Stimulated activated CD8-positive, alpha-beta memory T cell treated with anti-CD3 and anti-CD28 coated beads, Interleukin-4, amount 100 ng/mL, for 4 hours (primary cell): Measurements from ENCODE around the gene ARHGEF35.
"Not testable (repeated sequence)": the region's sequence is repeated elsewhere in the genome, so short reads cannot be mapped to it uniquely, and the experiment has no call there.

Experiments used
- DNase-seq, 2 donors: peaks; one replicate each; pipeline ENCODE4 v3.0.0-alpha.2; 2020; ENCODE audit warnings: low read depth in 2 of 2, low spot score in 1 of 2

The ARHGEF35 gene

DNA sequence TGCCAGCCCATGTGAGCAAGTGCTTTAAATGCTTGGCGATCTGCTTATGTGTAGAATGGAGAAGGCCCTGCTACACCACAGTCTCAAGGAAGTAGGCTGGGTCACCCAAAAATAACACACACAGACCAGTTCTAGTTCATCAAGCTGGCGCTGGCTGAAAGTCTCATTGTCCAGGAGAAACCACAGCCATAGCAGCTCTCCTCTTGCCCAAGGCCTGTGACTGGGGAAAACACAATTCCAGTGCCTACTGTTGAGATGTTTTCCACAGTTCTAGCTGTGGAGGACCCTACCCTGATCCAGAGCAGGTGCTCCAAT is 16.5 kb downstream of the ARHGEF35 start:
- DNase-seq = not testable (repeated sequence)

DNA sequence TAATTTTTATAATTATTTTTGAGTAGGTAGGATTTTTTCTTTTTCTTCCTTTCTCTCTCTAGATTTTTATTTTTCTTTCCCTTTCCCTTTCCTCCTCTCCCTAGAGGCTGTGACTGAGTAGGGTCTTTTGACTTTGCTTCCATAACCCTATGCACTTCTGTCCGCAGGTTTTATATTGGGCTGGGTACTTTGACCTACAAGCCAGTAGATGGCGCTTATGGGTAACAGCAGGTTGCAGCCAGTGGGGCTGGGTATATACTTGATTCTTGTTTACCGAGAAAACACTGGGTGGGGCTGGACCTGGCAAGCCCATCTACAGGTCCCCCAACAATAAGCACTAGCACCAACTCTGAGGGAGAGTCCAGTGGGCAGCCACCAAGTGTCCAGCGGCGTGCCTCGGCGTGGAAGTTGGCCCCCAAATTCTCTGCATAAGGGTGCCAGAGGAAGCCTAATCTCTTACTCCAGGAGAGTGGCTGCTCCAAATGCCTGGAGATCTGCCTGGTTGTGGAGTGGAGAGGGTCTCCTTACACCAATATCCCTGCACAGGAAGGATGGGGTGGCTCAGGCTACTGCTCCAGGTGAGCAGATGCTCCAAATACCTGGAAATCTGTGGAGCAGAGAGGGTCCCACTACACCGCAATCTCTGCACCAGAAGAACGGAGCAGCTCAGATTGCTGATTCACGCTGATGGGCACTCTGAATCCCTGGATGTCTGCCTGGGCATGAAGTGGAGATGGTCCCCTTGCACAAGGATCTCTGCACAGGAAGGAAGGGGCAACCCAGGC is 17.1 kb downstream of the ARHGEF35 start:
- not testable (repeated sequence) for DNase-seq

DNA sequence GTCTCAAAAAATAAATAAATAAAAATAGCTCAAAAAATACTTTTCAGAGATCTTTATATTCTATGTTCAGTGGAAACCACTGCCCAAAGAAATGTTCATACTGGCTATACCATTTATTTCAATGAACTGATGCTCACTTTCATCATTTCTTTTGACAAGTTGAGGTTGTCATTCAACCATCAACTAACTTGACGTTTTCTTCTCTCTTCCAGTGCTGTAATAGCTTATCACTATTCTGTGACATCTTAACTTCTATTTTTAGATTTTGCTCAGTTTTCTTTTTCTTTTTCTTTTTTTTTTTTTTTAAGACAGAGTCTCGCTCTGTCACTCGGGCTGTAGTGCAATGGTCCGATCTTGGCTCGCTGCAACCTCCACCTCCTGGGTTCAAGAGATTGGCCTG is 21.0 kb downstream of the ARHGEF35 start:
- no peak for DNase-seq

DNA sequence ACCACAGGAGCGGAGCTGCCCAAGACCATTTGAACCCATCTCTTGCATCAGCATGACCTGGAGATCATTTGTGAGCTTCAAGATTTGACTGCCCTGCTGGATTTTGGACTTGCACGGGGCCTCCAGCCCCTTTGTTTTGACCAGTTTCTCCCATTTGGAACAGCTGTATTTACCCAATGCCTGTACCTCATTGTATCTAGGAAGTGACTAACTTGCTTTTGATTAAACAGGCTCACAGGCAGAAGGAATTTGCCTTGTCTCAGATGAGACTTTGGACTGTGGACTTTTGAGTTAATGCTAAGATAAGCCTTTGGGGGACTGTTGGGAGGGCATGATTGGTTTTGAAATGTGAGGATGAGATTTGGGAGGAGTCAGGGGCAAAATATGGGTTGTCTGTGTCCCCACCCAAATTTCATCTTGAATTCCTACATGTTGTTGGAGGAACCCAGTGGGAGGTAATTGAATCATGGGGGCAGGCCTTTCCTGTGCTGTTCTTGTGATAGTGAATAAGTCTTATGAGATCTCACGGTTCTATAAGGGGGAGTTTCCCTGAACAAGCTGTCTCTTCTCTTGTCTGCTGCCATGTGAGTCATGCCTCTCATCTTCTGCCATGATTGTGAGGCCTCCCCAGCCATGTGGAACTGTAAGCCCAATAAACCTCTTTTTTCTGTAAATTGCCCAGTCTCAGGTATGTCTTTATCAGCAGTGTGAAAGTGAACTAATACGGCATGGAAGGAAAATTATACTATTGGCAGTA is 23.9 kb downstream of the ARHGEF35 start:
- not testable (repeated sequence) for DNase-seq

DNA sequence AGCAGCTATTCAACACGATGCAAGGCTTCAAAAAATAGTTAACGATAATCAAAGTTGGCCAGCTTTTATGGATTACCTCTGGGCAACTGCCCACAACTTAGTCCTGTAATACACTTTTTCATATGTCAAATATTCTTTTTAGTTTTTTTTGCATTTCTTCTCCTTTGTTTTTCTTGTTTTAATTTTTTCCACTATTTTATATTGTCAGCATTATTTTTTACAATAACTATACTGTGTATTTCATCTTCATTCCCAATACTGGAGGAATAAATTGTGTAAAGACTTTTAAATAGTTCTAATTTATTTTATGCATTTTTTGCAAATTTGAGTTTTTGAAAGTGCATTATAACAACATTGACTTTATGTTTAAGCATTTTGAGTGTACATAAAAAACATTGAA is 30.8 kb downstream of the ARHGEF35 start:
- DNase-seq = no peak

DNA sequence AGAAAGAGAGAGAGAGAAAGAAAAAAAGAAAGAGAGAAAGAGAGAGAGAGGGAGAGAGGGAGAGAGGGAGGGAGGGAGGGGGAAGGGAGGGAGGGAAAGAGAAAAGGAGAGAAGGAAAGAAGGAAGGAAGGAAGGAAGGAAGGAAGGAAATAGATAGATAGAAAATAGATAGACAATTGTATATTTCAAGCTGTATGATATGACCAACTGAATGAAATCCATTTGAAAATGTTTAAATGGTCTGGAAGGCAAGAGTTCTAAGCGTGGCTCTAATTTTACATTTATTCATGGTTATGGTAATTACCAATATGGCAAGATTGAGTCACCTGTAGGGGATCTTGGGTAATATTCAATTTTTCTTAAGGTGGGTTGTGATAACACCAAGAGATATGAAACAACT is 36.8 kb downstream of the ARHGEF35 start:
- DNase-seq = no peak

DNA sequence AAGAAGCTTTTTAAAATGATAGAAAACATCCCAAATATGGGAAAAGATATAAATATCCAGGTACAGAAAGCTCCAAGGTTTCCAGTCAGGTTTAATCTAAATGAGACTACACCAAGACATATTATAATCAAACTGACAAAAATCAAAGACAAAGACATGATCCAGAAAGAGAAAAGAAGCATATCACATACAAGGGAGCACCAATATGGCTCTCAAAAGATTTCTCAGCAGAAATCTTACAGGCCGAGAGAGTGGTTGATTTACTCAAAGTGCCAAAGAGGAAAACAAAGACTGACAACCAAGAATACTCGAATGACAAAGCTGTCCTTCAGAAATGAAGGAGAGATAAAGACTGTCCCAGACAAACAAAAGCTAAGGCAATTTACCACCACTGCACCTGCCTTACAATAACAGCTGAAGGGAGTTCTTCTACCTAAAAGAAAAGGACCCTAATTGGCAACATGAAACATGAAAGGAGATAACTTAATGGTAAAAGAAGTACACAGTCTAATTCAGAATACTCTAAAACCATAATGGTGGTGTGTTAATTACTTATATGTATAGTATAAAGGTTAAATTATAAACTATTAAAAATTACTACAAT is 47.3 kb downstream of the ARHGEF35 start:
- DNase-seq = no peak

DNA sequence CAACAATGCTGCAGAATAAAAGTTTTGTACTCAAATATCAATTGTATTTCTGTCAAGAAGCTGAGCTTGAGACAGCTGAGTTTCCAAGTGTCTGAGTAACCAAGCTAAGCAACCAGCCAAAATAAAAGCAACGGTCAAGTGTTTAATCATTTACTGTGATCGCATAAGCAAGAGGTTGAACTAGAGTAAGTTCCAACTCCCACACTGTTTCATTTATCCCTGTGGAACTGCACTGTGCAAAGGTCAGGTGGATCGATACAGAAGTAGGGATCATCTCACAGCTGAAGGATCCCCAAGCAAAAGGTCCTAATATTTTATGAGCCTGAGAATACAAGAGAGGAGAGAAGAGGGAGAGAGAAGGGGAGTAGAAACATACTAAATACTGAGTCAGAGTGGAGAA is 51.2 kb downstream of the ARHGEF35 start:
- DNase-seq = no peak

DNA sequence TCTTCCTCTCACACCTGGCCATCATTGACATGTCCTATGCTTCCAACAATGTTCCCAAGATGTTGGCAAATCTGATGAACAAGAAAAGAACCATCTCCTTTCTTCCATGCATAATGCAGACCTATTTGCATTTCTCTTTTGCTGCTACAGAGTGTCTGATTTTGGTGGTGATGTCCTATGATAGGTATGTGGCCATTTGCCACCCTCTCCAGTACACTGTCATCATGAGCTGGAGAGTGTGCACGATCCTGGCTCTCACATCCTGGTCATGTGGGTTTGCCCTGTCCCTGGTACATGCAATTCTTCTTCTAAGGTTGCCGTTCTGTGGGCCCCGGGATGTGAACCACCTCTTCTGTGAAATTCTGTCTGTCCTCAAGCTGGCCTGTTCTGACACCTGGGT is 53.4 kb downstream of the ARHGEF35 start:
- DNase-seq = no peak

DNA sequence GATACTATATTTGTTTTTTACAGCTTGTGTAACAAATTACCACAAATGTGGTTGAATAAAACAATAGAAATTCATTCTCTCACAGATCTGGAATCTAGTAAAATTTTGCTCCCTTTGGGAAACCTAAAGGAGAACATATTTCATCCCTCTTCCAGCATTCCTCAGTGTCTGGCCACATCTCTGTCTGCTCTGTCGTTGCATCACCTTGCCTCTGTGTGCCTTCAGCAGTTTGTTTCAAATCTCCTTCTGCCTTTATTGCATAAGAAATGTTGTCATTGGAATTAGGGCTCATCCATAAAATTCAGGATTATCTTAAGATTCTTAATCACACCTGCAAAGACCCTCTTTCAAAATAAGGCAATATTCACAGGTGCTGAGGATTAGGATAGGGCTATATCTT is 58.1 kb downstream of the ARHGEF35 start:
- DNase-seq = no peak
